ENCODE data around the gene MTA1.

The MTA1 gene

GRCh38 chr14:105387530-105387922 is 32.1 kb upstream of the MTA1 start:
- no peak for DNase-seq

DNA sequence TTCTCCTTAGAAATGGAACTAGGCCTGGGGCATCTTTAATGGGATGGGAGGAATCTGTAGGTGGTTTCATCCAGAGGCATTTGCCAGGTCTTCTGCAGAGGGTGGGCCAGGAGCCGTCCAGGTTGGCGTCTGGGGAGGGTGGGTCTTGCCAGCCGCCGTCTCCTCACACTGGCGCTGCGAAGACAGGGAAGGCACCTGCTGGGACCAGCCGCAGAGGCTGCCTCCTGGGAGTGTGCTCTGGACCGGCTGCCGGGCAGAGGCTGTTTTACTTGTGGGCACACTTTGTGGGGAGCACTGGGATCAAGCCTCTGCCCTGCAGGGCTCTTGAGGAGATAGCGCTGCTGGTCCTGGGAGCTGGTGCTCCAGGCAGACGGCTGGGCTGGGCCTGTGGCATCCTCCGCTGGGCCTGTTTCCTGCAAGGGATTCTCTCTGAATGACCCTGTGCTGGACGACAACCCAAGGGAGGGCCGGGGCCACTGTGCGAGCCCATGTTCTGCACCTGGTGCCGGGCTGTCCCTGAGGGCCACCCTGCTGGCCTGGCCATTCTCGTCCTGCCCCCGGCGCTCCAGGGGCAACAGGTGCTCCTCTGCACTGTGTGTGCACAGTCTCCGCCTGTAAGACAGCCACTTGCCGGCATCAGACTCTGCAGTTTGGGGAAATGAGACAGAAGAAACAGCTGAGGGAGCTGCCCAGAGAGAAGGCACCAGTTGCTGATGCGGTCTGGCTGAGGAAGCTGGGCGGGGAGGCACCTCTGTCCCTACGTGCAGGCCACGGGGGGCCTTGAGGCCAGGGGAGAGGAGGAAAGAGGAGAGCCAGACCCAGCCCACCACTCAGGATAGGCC is 31.3 kb upstream of the MTA1 start:
- DNase-seq: peak in 1 of 2 donors; percentile 21

DNA sequence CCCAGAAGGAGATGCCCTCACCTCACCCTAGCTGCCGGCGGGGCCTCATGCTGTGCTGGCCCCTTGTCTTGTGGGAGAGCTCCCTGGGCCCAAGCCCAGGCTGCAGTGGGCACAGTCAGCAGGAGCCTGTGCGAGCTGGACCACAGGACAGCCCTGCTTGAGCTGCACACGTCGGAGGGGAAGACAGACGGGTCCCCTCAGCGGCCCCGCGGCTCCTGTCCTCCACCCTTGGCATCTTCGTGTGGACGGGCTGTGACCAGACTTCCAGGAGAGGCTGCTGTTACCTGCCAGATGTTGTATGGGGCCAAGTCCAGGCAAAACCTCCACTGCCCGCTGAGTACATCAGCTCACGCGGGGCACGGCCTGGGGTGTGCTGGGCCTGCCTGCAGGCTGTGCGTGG is 30.7 kb upstream of the MTA1 start:
- no peak for DNase-seq

GRCh38 chr14:105389534-105389933 is 30.1 kb upstream of the MTA1 start:
- DNase-seq: no peak

- DNase-seq: peak in 1 of 2 donors; percentile 26
Observed at GRCh38 chr14:105389976-105390848, 29.4 kb upstream of the MTA1 start.

DNA sequence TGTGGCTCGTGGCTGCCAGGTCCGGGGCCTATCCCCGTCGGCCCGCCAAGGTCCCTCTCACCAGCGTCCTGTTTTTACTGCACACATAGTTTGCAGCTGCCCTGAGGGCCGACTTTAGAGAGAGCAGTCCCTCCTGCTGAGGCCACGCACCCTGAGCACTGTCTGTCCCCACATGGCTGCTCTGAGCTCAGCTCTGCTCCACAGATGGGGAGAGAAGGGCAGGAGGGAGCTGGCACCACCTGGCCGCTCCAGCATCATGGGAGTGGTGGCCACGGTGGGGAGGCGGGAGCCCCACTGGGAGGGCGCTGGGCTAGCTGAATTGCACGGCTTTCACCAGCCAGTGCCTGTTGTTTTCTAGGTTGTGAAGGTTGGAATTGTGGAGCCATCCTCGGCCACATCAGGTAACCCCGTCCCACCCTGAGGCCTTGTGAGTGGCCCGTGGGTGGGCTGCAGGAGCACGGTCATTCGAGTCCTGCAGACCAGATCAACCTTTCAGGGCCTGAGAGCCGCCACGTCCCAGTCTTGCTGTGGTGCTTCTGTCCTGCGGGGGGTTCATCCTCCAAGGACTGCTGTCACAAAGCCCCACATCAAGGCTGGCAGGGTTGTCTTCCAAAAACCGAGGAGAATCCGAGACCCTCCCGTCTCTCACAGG is 28.7 kb upstream of the MTA1 start:
- no peak for DNase-seq

- no peak for DNase-seq
Observed at GRCh38 chr14:105391541-105391940, 28.1 kb upstream of the MTA1 start.

DNA sequence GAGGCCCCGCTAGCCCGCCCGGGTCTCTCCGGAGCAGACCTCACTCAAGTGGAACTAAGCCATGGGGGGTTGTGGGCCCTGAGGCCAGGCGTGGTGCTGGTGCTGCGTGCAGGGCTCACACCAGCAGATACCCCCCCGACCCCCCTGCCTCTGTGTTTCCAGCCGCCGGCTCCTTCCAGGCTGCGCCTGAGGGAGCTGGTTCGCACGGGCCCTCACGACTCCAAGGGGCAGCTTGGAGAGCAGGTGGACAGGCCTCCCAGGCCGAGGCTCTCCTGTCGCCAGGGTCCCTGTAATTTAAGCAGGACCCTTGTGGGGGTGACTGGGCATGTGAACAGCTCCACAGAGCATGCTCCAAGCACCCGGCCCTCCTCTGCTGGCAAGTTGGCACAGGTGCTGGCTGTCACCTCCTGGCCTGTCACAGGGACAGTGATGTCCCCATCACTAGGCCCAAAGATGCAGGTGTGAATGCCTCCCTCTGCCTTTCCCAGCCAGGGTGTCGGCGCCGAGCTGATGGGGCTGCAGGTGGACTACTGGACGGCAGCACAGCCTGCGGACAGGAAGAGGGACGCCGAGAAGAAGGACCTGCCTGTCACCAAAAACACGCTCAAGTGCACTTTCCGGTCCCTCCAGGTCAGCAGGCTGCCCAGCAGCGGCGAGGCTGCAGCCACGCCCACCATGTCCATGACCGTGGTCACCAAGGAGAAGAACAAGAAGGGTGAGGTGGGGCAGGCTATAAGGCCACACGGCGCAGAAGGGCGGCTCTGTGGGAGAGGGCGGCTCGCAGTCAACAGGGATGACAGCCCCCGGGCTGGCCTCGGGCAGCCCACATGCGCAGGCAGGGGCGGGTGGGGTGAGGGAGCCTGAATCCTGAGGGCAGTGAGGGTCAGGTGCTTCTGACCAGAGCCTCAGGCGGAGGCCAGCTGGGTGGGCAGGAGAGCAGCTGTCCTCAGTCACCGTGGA is 27.2 kb upstream of the MTA1 start:
- no peak for DNase-seq

GRCh38 chr14:105393151-105393550 is 26.5 kb upstream of the MTA1 start:
- no peak for DNase-seq

DNA sequence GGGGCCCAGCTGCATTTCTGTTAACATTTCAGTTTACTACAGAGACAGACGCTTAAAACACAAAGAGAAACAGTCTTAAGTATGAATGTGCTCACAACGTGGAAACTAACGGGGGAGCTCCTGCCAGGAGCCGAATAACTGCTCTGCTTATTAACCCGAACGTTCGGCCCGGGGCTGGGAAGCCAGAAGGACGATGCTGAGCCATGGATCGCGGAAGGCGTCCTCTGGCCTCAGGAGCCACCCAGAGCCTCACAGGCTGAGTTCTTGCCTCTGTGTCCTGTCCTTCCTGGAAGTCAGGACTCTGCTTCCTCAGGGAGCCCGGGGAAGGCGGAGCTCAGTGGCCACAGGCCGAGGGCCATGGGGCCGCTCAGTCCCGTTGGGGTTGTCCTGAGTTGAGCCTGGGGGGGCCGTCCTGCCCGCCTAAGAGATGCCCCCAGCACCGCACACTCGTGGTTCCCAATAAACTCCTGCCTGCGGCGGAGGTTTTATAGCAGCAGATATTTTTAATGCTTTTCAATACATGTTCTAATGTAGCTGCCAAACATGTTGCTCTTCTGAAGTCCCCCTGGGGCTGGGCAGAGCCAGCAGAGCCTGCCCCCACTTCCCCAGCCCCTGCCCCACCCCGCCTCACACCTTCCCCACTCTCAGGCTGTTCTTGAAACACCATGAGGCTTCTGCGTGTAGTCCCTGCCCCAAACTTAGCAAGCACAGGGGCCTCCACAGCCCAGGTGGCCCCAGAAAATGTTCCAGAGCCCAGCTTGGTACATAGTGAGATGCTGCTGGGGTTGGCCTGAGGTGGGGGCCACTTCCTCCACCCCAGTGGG is 24.7 kb upstream of the MTA1 start:
- DNase-seq: no peak

DNA sequence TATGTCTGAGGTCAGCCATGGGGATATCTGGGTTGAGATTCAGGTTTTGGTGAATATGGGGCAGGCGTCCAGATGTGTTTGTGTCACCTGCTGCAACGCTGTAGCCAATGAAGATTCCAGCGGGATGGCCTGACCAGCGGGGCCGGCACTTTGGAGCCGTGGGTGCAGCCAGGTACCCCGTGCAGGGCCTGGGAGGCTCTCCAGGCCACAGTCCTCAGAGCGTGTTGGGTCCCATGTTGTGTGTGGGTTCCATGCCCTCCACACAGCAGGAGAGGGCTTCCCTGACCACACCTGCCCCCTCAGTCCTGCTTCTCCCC is 24.1 kb upstream of the MTA1 start:
- DNase-seq: no peak

DNA sequence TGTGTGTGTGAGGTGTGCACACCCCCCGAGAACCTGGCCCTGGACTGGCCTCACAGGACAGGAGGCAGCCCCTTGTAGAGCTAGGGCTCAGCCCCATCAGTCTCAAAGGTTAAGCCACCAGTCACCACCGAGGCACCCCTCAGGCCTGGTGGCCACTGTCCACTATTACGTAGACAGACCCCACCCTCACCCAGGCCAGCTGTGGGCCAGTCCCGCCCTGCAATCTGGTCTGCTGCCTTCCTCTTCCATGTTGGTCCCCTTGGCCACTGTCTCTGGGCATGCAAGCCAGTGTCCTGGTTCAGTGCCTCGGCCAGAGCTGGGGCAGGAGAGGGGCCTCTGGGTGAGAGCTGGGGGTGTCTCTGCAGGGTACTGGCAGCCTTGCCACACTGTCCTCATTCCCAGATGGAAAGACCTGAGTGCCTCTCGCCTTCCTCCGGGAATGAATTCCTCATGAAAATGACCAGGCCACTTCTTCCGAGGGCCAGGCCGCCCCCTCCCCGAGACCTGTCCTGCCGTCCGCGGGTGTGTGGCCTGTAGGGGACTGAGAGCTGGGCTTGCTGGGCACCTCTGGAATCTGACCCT is 22.2 kb upstream of the MTA1 start:
- DNase-seq: no peak

DNA sequence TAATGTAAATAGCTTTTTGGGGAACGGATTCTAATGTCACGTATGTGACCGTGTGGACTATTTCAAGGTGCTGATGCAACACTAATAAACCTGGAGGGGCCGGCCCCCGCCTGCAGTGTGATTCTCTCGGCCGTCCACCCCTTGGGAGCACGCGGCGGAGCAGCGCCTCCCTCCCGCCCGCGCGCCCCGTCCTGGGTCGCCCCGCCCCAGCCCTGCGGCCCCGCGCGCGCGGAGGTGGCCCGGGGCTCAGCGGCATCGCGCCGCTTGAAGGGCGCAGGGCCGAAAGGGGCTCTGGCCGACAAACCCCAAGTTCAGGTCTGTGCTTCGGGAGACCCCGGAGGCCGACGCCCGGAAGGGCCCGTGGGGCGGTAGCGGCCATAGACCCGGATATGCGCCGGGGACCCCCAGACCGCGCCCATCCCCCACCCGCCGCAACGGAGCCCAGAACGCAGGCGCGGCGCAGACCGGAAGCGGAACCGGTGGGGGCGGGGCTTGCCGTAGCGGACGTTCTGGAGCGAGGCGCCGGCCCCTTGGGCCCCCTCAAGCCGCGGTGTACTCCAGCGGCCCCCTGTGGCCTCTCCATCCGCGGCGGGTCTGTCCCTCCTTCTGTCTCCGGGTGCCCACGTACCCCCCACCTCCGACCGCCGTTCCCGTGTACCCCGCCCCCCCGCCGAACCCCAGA is 21.4 kb upstream of the MTA1 start, which contains the start of gene TEX22:
TEX22 (plus strand) TSS at position 495 of the 682 bp plus-strand sequence. CDS start 803 bp downstream, outside the sequence.
- DNase-seq: peak; percentile 87 to 88

DNA sequence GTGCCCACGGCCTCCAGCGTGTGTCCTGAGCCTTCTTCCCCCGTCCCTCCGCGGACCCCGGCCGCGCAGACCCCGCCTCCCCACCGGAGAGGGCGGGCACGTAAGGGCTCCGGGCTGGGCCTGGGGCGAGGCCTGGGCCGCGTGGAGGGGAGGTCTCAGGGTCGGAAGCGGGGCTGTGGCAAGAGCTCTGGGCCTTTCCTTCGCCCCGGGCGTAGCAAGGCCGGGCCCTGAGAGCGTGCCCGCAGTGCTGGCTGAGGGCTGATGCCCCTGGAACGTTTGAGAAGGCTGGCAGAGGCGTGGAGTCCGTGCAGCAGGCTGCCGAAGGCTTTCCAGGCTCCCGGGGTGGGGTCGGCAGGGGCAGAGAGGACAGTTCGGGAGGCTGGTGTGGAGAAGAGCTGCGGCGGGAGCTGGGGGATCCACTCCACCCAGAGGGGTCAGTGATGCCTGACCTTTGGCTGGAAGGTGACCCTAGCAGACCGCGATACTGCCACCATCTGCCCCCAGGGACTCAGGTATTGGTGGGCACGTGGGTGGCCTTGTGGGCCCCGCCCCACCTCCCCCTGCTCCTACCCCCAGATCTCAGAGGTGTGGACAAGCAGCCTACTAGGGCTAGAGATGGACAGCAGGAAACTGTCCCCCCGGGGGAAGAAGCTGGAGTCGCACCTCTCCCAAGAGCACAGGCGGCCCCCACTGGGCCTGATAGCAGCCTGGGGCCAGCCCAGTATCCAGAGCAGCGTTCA is 20.7 kb upstream of the MTA1 start:
- DNase-seq: no peak

DNA sequence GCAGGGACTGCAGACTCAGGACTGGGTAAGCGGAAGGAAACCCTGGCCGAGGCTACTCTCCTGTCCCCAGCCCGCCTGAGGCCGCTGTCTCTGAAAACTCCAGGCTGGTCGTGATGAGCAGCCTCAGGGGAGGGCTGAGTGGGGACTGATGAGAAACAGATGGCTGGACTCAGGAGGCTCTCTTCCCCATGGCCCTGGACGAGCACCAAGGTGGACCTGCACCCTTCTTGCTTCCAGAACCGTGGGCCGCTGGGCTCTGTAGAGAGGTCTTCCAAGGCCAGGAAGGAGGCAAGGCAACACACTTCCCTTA is 20.2 kb upstream of the MTA1 start:
- DNase-seq: no peak

DNA sequence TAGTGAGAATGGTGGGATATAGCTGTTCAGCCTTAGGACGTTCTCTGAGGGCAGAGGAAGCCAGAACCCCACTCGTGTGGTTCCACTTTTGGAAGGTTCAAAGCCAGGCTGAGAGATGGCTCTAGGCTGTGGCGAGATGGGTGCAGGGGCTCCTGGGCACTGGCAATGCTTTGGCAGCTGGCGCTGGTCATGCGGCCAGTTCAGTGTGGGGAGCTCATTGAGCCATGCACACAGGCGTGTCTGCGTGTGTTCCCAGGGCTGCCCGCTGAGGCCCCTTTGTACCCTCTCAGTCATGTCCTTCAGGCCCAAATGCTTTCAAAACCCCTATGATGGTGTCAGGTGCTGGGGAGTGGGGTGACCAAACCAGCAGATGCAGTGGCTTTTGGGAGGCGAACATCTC is 19.6 kb upstream of the MTA1 start:
- DNase-seq: no peak

GRCh38 chr14:105401699-105402098 is 17.9 kb upstream of the MTA1 start:
- DNase-seq: no peak

DNA sequence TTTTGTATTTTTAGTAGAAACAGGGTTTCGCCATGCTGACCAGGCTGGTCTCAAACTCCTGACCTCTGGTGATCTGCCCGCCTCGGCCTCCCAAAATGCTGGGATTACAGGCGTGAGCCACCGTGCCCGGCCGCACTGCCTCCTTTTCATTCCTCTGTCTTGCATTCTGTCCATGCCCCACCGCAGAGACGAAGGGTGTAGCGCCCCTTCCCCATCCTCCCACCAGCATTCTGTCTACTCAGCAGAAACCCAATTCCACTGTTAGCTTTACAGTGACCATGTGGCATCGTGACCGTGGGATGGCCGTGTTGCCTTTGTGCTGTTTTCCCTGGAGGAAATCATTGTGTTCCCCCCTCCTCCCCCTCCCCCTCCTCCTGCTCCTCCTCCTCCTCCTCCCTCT is 11.0 kb upstream of the MTA1 start:
- no peak for DNase-seq

DNA sequence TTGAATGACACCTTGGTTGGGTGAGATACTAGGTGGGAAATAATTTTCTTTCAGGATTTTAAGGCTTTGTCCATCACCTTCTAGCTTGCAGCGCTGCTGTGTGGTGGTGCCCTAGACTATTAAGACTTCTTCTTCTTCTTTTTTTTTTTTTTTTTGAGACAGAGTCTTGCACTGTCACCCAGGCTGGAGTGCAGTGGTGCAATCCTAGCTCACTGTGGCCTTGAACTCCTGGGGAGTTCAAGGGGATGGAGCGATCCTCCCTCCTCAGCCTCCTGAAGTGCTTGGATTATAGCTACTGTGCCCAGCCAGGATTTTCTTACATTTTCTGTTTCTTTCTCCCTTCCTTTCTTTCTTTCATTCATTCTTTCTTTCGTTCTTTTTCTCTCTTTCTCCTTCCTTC is 10.3 kb upstream of the MTA1 start:
- DNase-seq: no peak

DNA sequence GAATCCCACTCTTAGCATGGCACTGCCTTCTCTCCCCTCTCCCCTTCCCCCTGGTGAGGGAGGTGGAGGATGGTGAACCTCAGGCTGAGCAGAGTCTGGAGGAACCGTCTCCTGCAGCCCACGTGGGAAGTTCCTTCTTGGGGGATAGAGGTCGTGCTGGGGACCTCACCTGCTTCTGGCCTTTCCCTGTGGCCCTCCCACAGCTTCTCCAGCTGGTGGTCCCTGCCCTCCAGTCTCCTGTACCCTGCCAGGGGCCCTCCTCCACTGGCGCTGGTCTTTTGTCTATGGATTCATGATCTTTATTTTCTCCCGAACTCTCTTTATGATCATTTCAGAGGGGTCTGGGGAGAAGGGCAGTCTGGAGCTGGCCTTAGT is 9.0 kb upstream of the MTA1 start:
- no peak for DNase-seq

Data from CD4-positive, alpha-beta T cell treated with Interleukin-1 beta for 1 hour (primary cell).